ENCODE data around the gene DHX34.
"Not testable (repeated sequence)": the region's sequence is repeated elsewhere in the genome, so short reads cannot be mapped to it uniquely, and the experiment has no call there.

Gene DHX34

DNA sequence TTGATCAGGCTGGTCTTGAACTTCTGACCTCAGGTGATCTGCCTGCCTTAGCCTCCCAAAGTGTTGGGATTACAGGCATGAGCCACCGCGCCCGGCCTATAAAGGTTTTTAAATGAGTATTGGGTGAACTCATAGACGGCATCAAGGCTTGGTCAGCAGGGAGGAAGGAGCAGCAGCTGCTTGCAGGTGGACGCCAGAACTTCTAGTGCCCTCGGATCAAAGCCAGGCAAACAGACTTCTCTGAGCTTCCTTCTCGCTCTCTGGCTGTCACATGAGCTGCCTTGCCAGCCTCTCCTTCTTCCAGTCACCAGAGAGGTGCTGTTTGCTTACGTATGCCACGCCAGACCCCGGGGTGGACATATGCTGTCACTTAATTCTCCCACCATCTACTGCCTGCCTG lies 16.3 kb downstream of the DHX34 start:
- not testable (repeated sequence) for H3K9me3 ChIP-seq (ENCODE audit: control insufficient read depth, low read length); H3K4me3 ChIP-seq (ENCODE audit: insufficient read depth, low read depth, low read length); H3K4me1 ChIP-seq (ENCODE audit: control insufficient read depth, insufficient read depth, low read length); H3K27ac ChIP-seq (ENCODE audit: insufficient read depth, low read depth, low read length, poor library complexity, severe bottlenecking); H3K27me3 ChIP-seq (ENCODE audit: control insufficient read depth, insufficient read depth, low read length, poor library complexity, severe bottlenecking)
- WGBS, 2 experiments: 92 to 96% methylated on average over 7 to 10 of the region's 10 CpGs
- H3K36me3 ChIP-seq (ENCODE audit: control insufficient read depth, insufficient read depth, low read length): peaks cover 30% of the 10 kb centered on the region

DNA sequence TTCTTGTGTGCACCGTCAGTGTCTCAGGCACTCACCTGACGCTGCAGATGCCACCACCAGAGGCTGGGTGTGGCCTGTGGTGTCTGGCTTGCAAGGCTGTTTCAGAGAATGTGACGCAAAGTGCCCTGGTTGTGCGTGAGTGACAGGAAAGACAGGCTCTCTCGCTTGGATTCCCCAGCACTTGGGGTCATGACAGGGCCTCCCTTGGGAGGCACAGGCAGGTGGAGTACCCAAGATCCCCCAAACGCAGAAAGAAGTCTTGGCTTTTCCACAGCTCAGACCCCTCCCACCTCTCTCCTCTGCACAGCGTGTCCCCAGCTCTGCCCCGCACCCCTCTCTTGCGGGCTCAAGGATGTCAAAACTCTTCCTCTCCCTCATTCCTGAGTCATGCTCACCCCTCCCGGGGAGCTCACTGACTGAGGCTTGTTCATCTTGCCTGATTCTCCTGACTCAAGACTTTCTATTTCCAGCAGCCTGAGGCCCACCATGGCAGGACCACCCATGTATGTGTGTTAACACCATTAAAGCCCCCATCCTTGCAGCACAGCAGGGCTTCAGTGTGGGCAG lies 21.0 kb downstream of the DHX34 start:
- WGBS, 2 experiments: 93 to 95% methylated on average over 10 of the region's 10 CpGs
- Histone ChIP-seq H3K4me3 (ENCODE audit: insufficient read depth, low read depth, low read length) (no peak overlapping the region), H3K9me3 (ENCODE audit: control insufficient read depth, low read length) (no peaks in the 10 kb centered on the region), H3K4me1 (ENCODE audit: control insufficient read depth, insufficient read depth, low read length) (no peaks in the 10 kb centered on the region), H3K27me3 (ENCODE audit: control insufficient read depth, insufficient read depth, low read length, poor library complexity, severe bottlenecking) (no peaks in the 10 kb centered on the region), H3K27ac (ENCODE audit: insufficient read depth, low read depth, low read length, poor library complexity, severe bottlenecking) (no peak overlapping the region), H3K36me3 (ENCODE audit: control insufficient read depth, insufficient read depth, low read length) (peaks cover 41% of the 10 kb centered on the region)

DNA sequence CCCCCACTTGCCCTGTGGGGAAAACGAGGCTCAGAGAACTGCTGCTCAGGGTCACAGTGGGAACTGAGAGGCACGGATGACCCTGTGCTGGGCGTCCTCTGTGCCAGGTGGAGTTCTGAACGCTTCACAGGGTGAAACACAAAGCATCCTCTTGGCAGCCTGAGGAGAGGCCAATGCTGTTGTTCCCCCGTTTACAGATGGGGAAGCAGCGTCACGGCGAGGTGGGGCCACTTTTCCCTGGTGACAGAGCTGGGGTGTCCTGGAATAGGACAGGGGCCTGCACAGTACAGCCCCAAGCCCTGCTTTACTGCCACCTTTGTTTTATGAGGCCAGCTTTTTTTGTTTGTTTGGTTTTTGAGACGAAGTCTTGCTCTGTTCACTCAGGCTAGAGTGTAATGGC lies 22.1 kb downstream of the DHX34 start:
- no peak overlapping the region for H3K27ac ChIP-seq (ENCODE audit: insufficient read depth, low read depth, low read length, poor library complexity, severe bottlenecking)
- WGBS, 2 experiments: 95 to 96% methylated on average over 9 of the region's 9 CpGs
- H3K27me3 ChIP-seq (ENCODE audit: control insufficient read depth, insufficient read depth, low read length, poor library complexity, severe bottlenecking): no peaks in the 10 kb centered on the region
- no peaks in the 10 kb centered on the region for H3K9me3 ChIP-seq (ENCODE audit: control insufficient read depth, low read length)
- peaks cover 45% of the 10 kb centered on the region for H3K36me3 ChIP-seq (ENCODE audit: control insufficient read depth, insufficient read depth, low read length)
- no peaks in the 10 kb centered on the region for H3K4me1 ChIP-seq (ENCODE audit: control insufficient read depth, insufficient read depth, low read length)
- H3K4me3 ChIP-seq (ENCODE audit: insufficient read depth, low read depth, low read length): no peak overlapping the region

DNA sequence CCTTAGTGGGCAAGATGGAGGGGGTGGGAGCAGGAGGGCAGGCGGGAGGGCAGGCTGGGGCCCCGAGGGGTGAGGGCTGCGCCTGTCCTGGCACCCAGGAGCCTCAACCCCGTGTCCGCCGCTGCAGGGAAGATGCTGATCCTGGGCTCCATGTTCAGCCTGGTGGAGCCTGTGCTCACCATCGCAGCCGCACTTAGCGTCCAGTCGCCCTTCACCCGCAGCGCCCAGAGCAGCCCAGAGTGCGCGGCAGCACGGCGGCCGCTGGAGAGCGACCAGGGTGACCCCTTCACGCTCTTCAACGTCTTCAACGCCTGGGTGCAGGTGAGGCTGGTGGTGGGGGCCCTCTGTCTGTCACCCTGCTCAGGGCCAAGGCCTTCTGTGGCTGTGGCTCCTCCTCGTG lies 23.5 kb downstream of the DHX34 start:
- Histone ChIP-seq H3K4me1 (ENCODE audit: control insufficient read depth, insufficient read depth, low read length) (no peaks in the 10 kb centered on the region), H3K27ac (ENCODE audit: insufficient read depth, low read depth, low read length, poor library complexity, severe bottlenecking) (no peak overlapping the region), H3K9me3 (ENCODE audit: control insufficient read depth, low read length) (no peaks in the 10 kb centered on the region), H3K4me3 (ENCODE audit: insufficient read depth, low read depth, low read length) (no peak overlapping the region), H3K36me3 (ENCODE audit: control insufficient read depth, insufficient read depth, low read length) (peaks cover 55% of the 10 kb centered on the region), H3K27me3 (ENCODE audit: control insufficient read depth, insufficient read depth, low read length, poor library complexity, severe bottlenecking) (no peaks in the 10 kb centered on the region)
- WGBS, 2 experiments: 94 to 96% methylated on average over 22 of the region's 22 CpGs

DNA sequence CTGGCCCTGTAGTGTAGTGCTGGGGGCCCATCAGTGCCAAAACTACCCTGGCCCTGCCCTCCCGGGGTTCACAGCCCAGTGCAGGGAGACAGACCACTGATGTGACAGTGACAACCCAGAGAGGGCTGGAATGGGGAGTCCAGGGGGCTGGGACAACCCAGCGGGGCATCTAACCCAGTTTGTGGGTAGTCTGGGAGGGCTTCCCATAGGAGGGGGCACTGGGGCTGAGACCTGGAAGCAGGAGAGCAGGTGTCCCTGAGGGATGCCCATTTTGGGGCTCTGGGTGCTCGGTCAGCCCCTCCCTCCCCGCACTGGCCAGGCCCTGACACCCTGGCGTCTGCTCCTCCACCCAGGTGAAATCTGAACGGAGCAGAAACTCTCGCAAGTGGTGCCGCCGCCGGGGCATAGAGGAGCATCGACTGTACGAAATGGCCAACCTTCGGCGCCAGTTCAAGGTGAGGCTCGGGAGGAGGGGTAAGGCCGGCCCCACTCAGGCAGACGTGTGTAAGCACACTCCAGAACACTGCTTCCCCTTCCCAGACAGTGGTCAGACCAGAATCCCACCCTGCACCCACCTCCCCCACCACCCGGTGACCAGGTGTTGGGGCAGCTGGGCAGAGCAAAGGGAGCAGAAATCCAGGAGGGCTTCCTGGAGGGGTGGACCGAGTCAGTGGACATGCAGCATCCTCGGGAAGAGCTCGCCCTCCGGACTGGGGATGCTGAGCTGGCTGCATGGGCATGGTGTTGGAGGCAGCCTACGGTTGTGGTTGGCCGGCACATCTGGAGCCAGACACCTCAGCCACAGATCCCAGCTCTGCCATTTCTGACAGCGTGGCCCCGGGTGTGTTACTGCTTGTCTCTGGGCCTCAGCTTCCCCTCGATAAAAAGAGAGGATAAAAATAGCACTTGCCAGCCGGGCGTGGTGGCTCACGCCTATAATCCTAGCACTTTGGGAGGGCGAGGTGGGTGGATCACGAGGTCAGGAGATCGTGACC lies 24.4 kb downstream of the DHX34 start:
- H3K27ac ChIP-seq (ENCODE audit: insufficient read depth, low read depth, low read length, poor library complexity, severe bottlenecking): no peak overlapping the region
- no peak overlapping the region for H3K4me3 ChIP-seq (ENCODE audit: insufficient read depth, low read depth, low read length)
- H3K4me1 ChIP-seq (ENCODE audit: control insufficient read depth, insufficient read depth, low read length): no peaks in the 10 kb centered on the region
- WGBS, 2 experiments: 92 to 95% methylated on average over 33 of the region's 33 CpGs
- H3K27me3 ChIP-seq (ENCODE audit: control insufficient read depth, insufficient read depth, low read length, poor library complexity, severe bottlenecking): no peaks in the 10 kb centered on the region
- H3K36me3 ChIP-seq (ENCODE audit: control insufficient read depth, insufficient read depth, low read length): peaks cover 55% of the 10 kb centered on the region
- no peaks in the 10 kb centered on the region for H3K9me3 ChIP-seq (ENCODE audit: control insufficient read depth, low read length)

DNA sequence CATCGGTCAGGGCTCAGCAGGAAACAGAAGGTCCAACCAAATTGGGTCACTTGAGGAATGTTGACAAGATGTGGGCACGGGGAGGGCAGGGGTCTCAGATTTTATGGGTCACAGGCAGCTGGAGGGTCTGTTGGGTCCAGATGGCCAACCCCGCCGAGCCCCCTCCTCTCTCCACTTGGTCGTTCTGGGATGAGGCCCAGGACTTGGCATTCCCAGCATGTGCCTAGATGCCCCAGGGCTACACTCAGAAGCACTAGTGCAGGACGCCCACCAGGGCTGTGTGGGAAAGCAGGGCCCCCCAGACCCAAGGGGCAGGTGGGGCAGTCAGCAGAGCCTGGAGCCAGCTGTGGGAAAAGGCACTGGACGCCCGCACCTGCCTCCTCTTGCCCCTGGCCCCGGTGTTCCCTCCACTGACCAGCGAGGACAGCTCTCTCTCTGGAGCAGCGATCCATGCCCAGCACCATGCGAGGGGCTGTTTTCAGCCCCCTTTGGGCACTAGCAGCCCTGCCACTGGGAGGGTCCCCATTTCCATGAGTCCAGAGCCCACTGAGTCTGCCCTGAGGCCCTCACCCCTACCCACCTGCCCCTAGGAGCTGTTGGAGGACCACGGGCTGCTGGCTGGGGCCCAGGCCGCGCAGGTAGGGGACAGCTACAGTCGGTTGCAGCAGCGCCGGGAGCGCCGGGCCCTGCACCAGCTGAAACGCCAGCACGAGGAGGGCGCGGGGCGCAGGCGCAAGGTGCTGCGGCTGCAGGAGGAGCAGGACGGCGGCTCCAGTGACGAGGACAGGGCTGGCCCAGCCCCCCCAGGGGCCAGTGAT lies 26.0 kb downstream of the DHX34 start:
- 94 to 95% methylated on average over 30 of the region's 30 CpGs for WGBS, 2 experiments
- no peaks in the 10 kb centered on the region for H3K9me3 ChIP-seq (ENCODE audit: control insufficient read depth, low read length)
- H3K27me3 ChIP-seq (ENCODE audit: control insufficient read depth, insufficient read depth, low read length, poor library complexity, severe bottlenecking): no peaks in the 10 kb centered on the region
- H3K36me3 ChIP-seq (ENCODE audit: control insufficient read depth, insufficient read depth, low read length): peaks cover 44% of the 10 kb centered on the region
- H3K27ac ChIP-seq (ENCODE audit: insufficient read depth, low read depth, low read length, poor library complexity, severe bottlenecking): no peak overlapping the region
- H3K4me3 ChIP-seq (ENCODE audit: insufficient read depth, low read depth, low read length): no peak overlapping the region
- H3K4me1 ChIP-seq (ENCODE audit: control insufficient read depth, insufficient read depth, low read length): no peaks in the 10 kb centered on the region

DNA sequence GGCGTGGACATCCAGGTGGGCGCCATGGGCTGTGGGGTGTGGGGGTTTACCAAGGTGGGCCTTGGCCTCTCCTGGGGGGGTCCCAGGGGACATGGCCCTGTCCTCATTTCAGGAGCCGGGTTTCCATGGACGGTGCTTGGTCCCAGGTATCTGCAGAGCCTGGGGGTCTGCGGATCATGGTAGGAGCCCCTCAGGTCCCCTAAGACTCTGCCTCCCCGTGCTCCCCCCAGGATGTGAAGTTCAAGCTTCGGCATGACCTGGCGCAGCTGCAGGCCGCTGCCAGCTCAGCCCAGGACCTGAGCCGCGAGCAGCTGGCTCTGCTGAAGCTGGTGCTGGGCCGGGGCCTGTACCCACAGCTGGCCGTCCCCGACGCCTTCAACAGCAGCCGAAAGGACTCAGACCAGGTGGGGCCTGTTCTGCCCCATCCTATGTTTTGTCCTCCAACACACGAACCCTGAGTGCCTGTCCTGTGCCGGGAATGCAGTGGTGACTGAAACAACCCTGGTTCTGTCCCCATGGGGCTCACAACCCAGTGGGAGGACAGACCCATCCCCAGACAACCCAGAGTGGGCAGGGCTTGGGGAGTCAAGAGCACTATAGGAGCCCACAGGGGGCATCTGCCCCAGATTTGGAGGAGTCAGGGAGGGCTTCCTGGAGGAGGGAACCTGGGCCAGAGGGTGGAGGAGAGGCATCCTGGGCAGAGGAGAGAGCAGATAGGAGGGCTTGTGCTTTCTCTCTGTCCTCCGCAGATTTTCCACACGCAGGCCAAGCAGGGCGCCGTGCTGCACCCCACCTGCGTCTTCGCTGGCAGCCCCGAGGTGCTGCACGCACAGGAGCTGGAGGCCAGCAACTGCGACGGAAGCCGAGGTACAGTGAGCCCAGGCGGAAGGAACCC lies 26.8 kb downstream of the DHX34 start:
- 96% methylated on average over 30 of the region's 30 CpGs for WGBS, 2 experiments
- no peaks in the 10 kb centered on the region for H3K9me3 ChIP-seq (ENCODE audit: control insufficient read depth, low read length)
- no peak overlapping the region for H3K27ac ChIP-seq (ENCODE audit: insufficient read depth, low read depth, low read length, poor library complexity, severe bottlenecking)
- H3K27me3 ChIP-seq (ENCODE audit: control insufficient read depth, insufficient read depth, low read length, poor library complexity, severe bottlenecking): no peaks in the 10 kb centered on the region
- H3K4me1 ChIP-seq (ENCODE audit: control insufficient read depth, insufficient read depth, low read length): no peaks in the 10 kb centered on the region
- H3K36me3 ChIP-seq (ENCODE audit: control insufficient read depth, insufficient read depth, low read length): peaks cover 45% of the 10 kb centered on the region
- no peak overlapping the region for H3K4me3 ChIP-seq (ENCODE audit: insufficient read depth, low read depth, low read length)

DNA sequence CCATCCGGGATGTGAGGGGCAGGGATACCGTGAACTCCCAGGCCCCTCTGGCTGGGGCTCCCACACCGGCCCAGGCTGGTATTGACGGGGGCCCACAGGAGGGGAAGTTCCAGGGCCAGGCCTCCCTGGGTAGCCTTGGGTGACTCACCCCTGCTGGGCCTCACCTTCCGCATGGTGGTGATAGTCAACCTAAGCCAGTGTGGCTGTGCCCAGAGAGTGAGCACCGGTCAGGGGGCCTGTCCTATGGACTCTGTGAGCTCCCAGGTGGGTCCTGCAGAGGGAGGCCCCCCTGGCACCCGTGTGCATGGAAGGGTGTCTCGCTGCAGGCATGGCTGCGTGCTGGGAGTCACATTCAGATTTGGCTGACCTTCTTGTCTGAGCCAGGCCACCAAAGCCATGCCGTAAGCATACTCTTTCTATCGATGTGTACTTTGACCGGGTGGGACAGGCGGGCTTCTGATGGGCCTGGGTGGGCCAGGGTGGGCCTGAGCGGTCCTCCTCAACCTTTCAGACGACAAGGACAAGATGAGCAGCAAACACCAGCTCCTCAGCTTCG lies 27.6 kb downstream of the DHX34 start:
- H3K36me3 ChIP-seq (ENCODE audit: control insufficient read depth, insufficient read depth, low read length): peaks cover 52% of the 10 kb centered on the region

DNA sequence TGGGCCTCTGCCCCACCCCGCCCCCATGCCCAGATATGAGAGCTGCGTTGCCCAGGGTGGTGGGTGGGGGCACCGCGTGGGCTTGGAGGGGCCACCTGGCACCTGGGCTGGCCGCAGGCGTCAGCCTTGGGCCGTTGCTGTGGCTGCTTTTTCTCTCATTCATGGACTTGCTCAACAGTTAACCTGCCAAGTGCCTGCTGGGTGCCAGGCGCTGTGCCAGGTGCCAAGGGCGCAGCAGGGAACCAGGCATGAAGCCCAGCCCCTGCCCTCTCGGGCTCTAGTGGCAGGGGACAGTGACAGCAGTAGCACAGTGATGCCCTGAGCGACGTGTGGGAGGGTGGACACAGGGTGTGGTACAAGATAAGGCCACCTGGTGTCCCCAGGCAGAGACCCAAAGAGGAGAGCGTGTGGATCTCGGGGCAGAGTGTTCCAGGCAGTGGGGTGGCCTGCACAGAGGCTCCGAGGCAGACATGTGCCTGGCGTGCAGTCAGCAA lies 28.1 kb downstream of the DHX34 start:
- Histone ChIP-seq H3K36me3 (ENCODE audit: control insufficient read depth, insufficient read depth, low read length) (peaks cover 57% of the 10 kb centered on the region), H3K9me3 (ENCODE audit: control insufficient read depth, low read length) (no peaks in the 10 kb centered on the region), H3K27ac (ENCODE audit: insufficient read depth, low read depth, low read length, poor library complexity, severe bottlenecking) (no peak overlapping the region), H3K27me3 (ENCODE audit: control insufficient read depth, insufficient read depth, low read length, poor library complexity, severe bottlenecking) (no peaks in the 10 kb centered on the region), H3K4me3 (ENCODE audit: insufficient read depth, low read depth, low read length) (no peak overlapping the region), H3K4me1 (ENCODE audit: control insufficient read depth, insufficient read depth, low read length) (no peaks in the 10 kb centered on the region)
- WGBS, 2 experiments: 96 to 97% methylated on average over 16 of the region's 16 CpGs

More for the DNA sequence above, 27.6 kb downstream of the DHX34 start:
- Histone ChIP-seq H3K9me3 (ENCODE audit: control insufficient read depth, low read length) (no peaks in the 10 kb centered on the region), H3K27ac (ENCODE audit: insufficient read depth, low read depth, low read length, poor library complexity, severe bottlenecking) (no peak overlapping the region), H3K4me1 (ENCODE audit: control insufficient read depth, insufficient read depth, low read length) (no peaks in the 10 kb centered on the region), H3K4me3 (ENCODE audit: insufficient read depth, low read depth, low read length) (no peak overlapping the region), H3K27me3 (ENCODE audit: control insufficient read depth, insufficient read depth, low read length, poor library complexity, severe bottlenecking) (no peaks in the 10 kb centered on the region)
- WGBS, 2 experiments: 93 to 94% methylated on average over 16 of the region's 16 CpGs
